HCT116 (cell line): ENCODE measurements around the gene MCF2L.

Experiments used
- EZH2phosphoT487 ChIP-seq: fragments of 200-600 bp; IDR thresholded peaks from 2 replicates; pipeline ENCODE4 v1.6.1; 2018; ENCODE audit warnings: antibody characterized with exemption, borderline replicate concordance
- RAD21 ChIP-seq: IDR thresholded peaks from 2 replicates; pipeline ENCODE4 v1.6.1; 2012; ENCODE audit warnings: low read depth, mild to moderate bottlenecking

- TF ChIP-seq RAD21 (no peak), EZH2phosphoT487 (no peak)
Observed at GRCh38 chr13:112986946-112987681, 18.1 kb downstream of the MCF2L start.
